Measurements from ENCODE around the gene OCA2.

GRCh38 chr15:28117432-28117990 lies 18.4 kb upstream of the OCA2 start:
- TF ChIP-seq CTCF (IDR thresholded peaks at IDR 0.05; ENCODE audit: low read length), result no peak
- TF ChIP-seq EZH2 (optimal IDR thresholded peaks at IDR 0.05; ENCODE audit: low read depth, low read length), result no peak
- no peak for TF ChIP-seq EZH2phosphoT487 (IDR thresholded peaks at IDR 0.05; ENCODE audit: low read length)
